NB4 (cell line): ENCODE data around the gene MICAL2.

Experiments
- CTCF ChIP-seq: IDR thresholded peaks from one replicate; pipeline ENCODE4 v1.5.1; 2012; ENCODE audit warnings: low read depth, low read length
- MYC ChIP-seq: IDR thresholded peaks from 2 replicates; pipeline ENCODE4 v1.6.1; 2011; ENCODE audit warnings: low read depth, low read length
- POLR2A ChIP-seq: IDR thresholded peaks from 2 replicates; pipeline ENCODE4 v1.6.1; 2011; ENCODE audit warnings: mild to moderate bottlenecking; ENCODE audit not compliant: insufficient read length; ENCODE audit errors: extremely low read depth
- TF ChIP-seq, protein P1 (sequence below): IDR thresholded peaks from 2 replicates; pipeline ENCODE4 v1.6.1; 2011; ENCODE audit warnings: low read depth, low read length

- no peak for TF ChIP-seq CTCF
- no peak for TF ChIP-seq POLR2A
- TF ChIP-seq, protein P1, sequence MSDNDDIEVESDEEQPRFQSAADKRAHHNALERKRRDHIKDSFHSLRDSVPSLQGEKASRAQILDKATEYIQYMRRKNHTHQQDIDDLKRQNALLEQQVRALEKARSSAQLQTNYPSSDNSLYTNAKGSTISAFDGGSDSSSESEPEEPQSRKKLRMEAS, result no peak
- TF ChIP-seq MYC, result no peak
Observed at GRCh38 chr11:12218909-12219308, 108.5 kb downstream of the MICAL2 start.
